Keratinocyte (primary cell): ENCODE results near the gene CILP. TPM values are rescaled to one million over a fixed set of nuclear protein-coding genes. Genes with fewer than 3 reads are reported as not detected.
"Not testable (repeated sequence)": the region's sequence is repeated elsewhere in the genome, so short reads cannot be mapped to it uniquely, and the experiment has no call there.

ENCODE experiments used
- DNase-seq: peaks from one replicate; pipeline ENCODE4 v3.0.0-alpha.2; 2011; ENCODE audit warnings: low read depth, missing footprints, low spot score
- FAIRE-seq: peaks from 2 replicates; lab custom pipeline; 2011; peaks lifted over from hg19 to GRCh38; lab: Jason Lieb, UNC
- H2AFZ ChIP-seq: 2 replicates; pipeline ENCODE4 v1.6.0; 2012; ENCODE audit warnings: low read length, control low read depth, inconsistent platforms; ENCODE audit not compliant: control insufficient read depth
- H3K27ac ChIP-seq: 2 replicates; pipeline ENCODE4 v1.5.1; 2011; ENCODE audit warnings: low read length; ENCODE audit not compliant: control insufficient read depth, insufficient read depth
- H3K27me3 ChIP-seq: 3 replicates; pipeline ENCODE4 v1.6.0; 2011; ENCODE audit warnings: low read length; ENCODE audit not compliant: control insufficient read depth, insufficient read depth; ENCODE audit errors: extremely low read depth
- H3K36me3 ChIP-seq, 2 experiments: 2 replicates in 1 of 2; 3 replicates in 1 of 2; pipeline ENCODE4 v1.5.1; 2011; ENCODE audit warnings: low read length in 2 of 2, mild to moderate bottlenecking in 1 of 2; ENCODE audit not compliant: control insufficient read depth in 2 of 2, insufficient read depth in 2 of 2; ENCODE audit errors: extremely low read depth in 1 of 2
- H3K4me1 ChIP-seq: 3 replicates; pipeline ENCODE4 v1.5.1; 2011; ENCODE audit warnings: low read length; ENCODE audit not compliant: control insufficient read depth, insufficient read depth; ENCODE audit errors: extremely low read depth
- H3K4me2 ChIP-seq: 3 replicates; pipeline ENCODE4 v1.6.0; 2011; ENCODE audit warnings: low read depth, low read length; ENCODE audit not compliant: control insufficient read depth, insufficient read depth; ENCODE audit errors: extremely low read depth
- H3K4me3 ChIP-seq, 3 experiments: fragments of 200-600 bp in 1 of 3; sonication (generic) in 1 of 3; 2 replicates in 2 of 3; 3 replicates in 1 of 3; pipeline ENCODE4 v1.5.1; 2011 to 2016; ENCODE audit warnings: low read length in 3 of 3, mild to moderate bottlenecking in 3 of 3, control low read depth in 2 of 3, inconsistent platforms in 1 of 3, low read depth in 1 of 3, mixed read lengths in 1 of 3, mixed run types in 1 of 3, moderate library complexity in 1 of 3; ENCODE audit not compliant: control insufficient read depth in 2 of 3, insufficient read depth in 2 of 3; ENCODE audit errors: extremely low read depth in 1 of 3
- H3K79me2 ChIP-seq: 2 replicates; pipeline ENCODE4 v1.6.0; 2012; ENCODE audit warnings: low read length; ENCODE audit not compliant: control insufficient read depth, insufficient read depth
- H3K9ac ChIP-seq: 3 replicates; pipeline ENCODE4 v1.6.0; 2011; ENCODE audit warnings: low read length; ENCODE audit not compliant: control insufficient read depth, insufficient read depth; ENCODE audit errors: extremely low read depth
- H3K9me1 ChIP-seq: 3 replicates; pipeline ENCODE4 v1.6.0; 2011; ENCODE audit warnings: low read length; ENCODE audit not compliant: control insufficient read depth, insufficient read depth; ENCODE audit errors: extremely low read depth
- H3K9me3 ChIP-seq: 2 replicates; pipeline ENCODE4 v1.5.1; 2012; ENCODE audit warnings: low read depth, low read length; ENCODE audit not compliant: control insufficient read depth
- H4K20me1 ChIP-seq: 3 replicates; pipeline ENCODE4 v1.6.0; 2011; ENCODE audit warnings: low read length; ENCODE audit not compliant: control insufficient read depth, insufficient read depth; ENCODE audit errors: extremely low read depth
- EZH2 ChIP-seq: IDR thresholded peaks from one replicate; pipeline ENCODE4 v1.6.1; 2012; ENCODE audit warnings: inconsistent platforms, mild to moderate bottlenecking, low read length, moderate library complexity
- dilution Hi-C: fragments of 300-500 bp; cut with MboI; formaldehyde crosslinking; loops from one replicate; pipeline ENCODE4 v1.7.0; 2020; ENCODE audit warnings: low sequenced_read_pairs; ENCODE audit not compliant: extremely low pct_ligation_motif_present
- polyA plus RNA-seq, 5 experiments: library from polyadenylated mRNA; depleted of rRNA in 3 of 5; stranded (reverse) in 3 of 5; stranded (forward) in 1 of 5; unstranded in 1 of 5; fragments of >200 nt; gene quantifications; 1 replicate in 1 of 5; 2 replicates in 3 of 5; 3 replicates in 1 of 5; pipeline versions ENCODE4 v1.2.1 to v1.2.3, GENCODE V29; 2011 to 2012; ENCODE audit warnings: missing spikeins in 2 of 5, low read depth in 1 of 5, low replicate concordance in 1 of 5
- TF ChIP-seq, protein P1 (sequence below), 3 experiments: IDR thresholded peaks in 1 of 3; conservative IDR thresholded peaks in 1 of 3; optimal IDR thresholded peaks in 1 of 3; 2 replicates in 2 of 3; 3 replicates in 1 of 3; pipeline versions ENCODE3 to v1.5.1; 2011; ENCODE audit warnings: low read length in 3 of 3, mild to moderate bottlenecking in 3 of 3, moderate library complexity in 2 of 3, control low read depth in 1 of 3, inconsistent platforms in 1 of 3; ENCODE audit not compliant: insufficient read depth in 2 of 3; ENCODE audit errors: extremely low read depth in 1 of 3

The CILP gene
- polyA plus RNA-seq, 1 donor (not counting 4 experiments of a cell fraction or from before 2014, with no cell fraction given), result not detected

DNA sequence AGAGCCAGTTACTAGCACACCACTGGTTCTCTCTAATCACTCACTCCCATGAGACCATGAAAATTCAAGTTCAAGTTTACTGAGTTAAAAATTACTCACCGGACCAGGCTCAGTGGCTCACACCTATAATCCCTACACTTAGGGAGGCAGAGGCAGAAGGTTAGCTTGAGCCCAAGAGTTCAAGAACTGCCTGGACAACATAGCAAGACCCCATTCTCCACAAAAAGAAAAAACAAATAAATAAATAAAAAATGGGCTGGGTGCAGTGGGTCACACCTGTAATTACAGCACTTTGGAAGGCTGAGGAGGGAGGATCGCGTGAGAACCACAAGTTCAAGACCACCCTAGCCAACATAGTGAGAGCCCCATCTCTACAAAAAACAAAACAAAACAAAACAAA lies 21.2 kb upstream of the CILP start:
- dilution Hi-C loops, result no loop called here
- H4K20me1 ChIP-seq, result no peaks in the 10 kb centered on the region
- TF ChIP-seq, protein P1, sequence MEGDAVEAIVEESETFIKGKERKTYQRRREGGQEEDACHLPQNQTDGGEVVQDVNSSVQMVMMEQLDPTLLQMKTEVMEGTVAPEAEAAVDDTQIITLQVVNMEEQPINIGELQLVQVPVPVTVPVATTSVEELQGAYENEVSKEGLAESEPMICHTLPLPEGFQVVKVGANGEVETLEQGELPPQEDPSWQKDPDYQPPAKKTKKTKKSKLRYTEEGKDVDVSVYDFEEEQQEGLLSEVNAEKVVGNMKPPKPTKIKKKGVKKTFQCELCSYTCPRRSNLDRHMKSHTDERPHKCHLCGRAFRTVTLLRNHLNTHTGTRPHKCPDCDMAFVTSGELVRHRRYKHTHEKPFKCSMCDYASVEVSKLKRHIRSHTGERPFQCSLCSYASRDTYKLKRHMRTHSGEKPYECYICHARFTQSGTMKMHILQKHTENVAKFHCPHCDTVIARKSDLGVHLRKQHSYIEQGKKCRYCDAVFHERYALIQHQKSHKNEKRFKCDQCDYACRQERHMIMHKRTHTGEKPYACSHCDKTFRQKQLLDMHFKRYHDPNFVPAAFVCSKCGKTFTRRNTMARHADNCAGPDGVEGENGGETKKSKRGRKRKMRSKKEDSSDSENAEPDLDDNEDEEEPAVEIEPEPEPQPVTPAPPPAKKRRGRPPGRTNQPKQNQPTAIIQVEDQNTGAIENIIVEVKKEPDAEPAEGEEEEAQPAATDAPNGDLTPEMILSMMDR (optimal IDR thresholded peaks at IDR 0.05 in 1 of 3, IDR thresholded peaks at IDR 0.05 in 1 of 3, conservative IDR thresholded peaks at IDR 0.05 in 1 of 3; ENCODE audit: extremely low read depth in 1 of 3, insufficient read depth in 2 of 3, low read length in 3 of 3), result no peak
- no peak for TF ChIP-seq EZH2

GRCh38 chr15:65231306-65231705 lies 20.0 kb upstream of the CILP start:
- Histone ChIP-seq H3K4me1 (no peaks in the 10 kb centered on the region), H4K20me1 (no peaks in the 10 kb centered on the region), H3K36me3 (no peaks in the 10 kb centered on the region), H3K9me1 (no peaks in the 10 kb centered on the region), H3K27me3 (no peaks in the 10 kb centered on the region), H3K27ac (no peak overlapping the region), H2AFZ (no peak overlapping the region), H3K9me3 (no peaks in the 10 kb centered on the region), H3K79me2 (no peaks in the 10 kb centered on the region), H3K4me2 (no peak overlapping the region), H3K9ac (no peak overlapping the region), H3K4me3 (no peak overlapping the region)
- DNase-seq (no peak), FAIRE-seq (no peak)
- dilution Hi-C loops, result no loop called here
- TF ChIP-seq EZH2, result no peak
- TF ChIP-seq, protein P1 (optimal IDR thresholded peaks at IDR 0.05 in 1 of 3, IDR thresholded peaks at IDR 0.05 in 1 of 3, conservative IDR thresholded peaks at IDR 0.05 in 1 of 3; ENCODE audit: extremely low read depth in 1 of 3, insufficient read depth in 2 of 3, low read length in 3 of 3), result no peak

More for the DNA sequence above, 21.2 kb upstream of the CILP start:
- Histone ChIP-seq H3K9me1 (no peaks in the 10 kb centered on the region), H3K4me1 (no peaks in the 10 kb centered on the region), H3K36me3 (no peaks in the 10 kb centered on the region), H3K4me3 (no peak overlapping the region), H3K4me2 (no peak overlapping the region), H2AFZ (no peak overlapping the region), H3K79me2 (no peaks in the 10 kb centered on the region), H3K9me3 (no peaks in the 10 kb centered on the region), H3K27me3 (no peaks in the 10 kb centered on the region), H3K9ac (no peak overlapping the region), H3K27ac (no peak overlapping the region)
- DNase-seq (no peak), FAIRE-seq (no peak)

DNA sequence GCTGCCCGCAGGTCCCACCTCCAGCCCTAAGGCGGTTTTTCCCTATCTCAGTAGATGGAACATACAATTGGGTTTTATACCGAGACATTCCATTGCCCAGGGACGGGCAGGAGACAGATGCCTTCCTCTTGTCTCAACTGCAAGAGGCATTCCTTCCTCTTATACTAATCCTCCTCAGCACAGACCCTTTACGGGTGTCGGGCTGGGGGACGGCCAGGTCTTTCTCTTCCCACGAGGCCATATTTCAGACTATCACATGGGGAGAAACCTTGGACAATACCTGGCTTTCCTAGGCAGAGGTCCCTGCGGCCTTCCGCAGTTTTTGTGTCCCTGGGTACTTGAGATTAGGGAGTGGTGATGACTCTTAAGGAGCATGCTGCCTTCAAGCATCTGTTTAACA lies 15.6 kb upstream of the CILP start:
- DNase-seq, H3K27ac ChIP-seq, H2AFZ ChIP-seq, H4K20me1 ChIP-seq, H3K4me1 ChIP-seq, H3K27me3 ChIP-seq, FAIRE-seq, H3K36me3 ChIP-seq, H3K9ac ChIP-seq, H3K79me2 ChIP-seq, H3K9me3 ChIP-seq, dilution Hi-C loops, H3K4me2 ChIP-seq, H3K4me3 ChIP-seq, H3K9me1 ChIP-seq: not testable (repeated sequence)
